Endodermal cell (in vitro differentiated cells): Measurements from ENCODE around the gene ACTL10. TPM values are rescaled to one million over a fixed set of nuclear protein-coding genes. Genes with fewer than 3 reads are reported as not detected.

Source experiments
- DNase-seq: peaks from one replicate; pipeline ENCODE4 v3.0.0-alpha.2; 2017
- H3K27ac ChIP-seq: 2 replicates; pipeline ENCODE4 v1.5.1; 2013; ENCODE audit warnings: mild to moderate bottlenecking, low read depth, low read length, moderate library complexity
- H3K27me3 ChIP-seq: 2 replicates; pipeline ENCODE4 v1.6.1; 2013; ENCODE audit warnings: mild to moderate bottlenecking, low read length, moderate library complexity; ENCODE audit not compliant: insufficient read depth, control insufficient read depth, poor library complexity, severe bottlenecking
- H3K36me3 ChIP-seq: 2 replicates; pipeline ENCODE4 v1.7.0; 2013; ENCODE audit warnings: mild to moderate bottlenecking, low read length, moderate library complexity; ENCODE audit not compliant: control insufficient read depth, insufficient read depth
- H3K4me1 ChIP-seq: one replicate; pipeline ENCODE4 v1.7.0; 2013; ENCODE audit warnings: low read length; ENCODE audit not compliant: control insufficient read depth, insufficient read depth
- H3K4me3 ChIP-seq: 2 replicates; pipeline ENCODE4 v1.5.1; 2013; ENCODE audit warnings: mild to moderate bottlenecking, low read length, moderate library complexity
- H3K9ac ChIP-seq: 2 replicates; pipeline ENCODE4 v1.6.1; 2013; ENCODE audit warnings: mild to moderate bottlenecking, low read length, moderate library complexity; ENCODE audit not compliant: poor library complexity, severe bottlenecking; ENCODE audit errors: extremely low read depth
- H3K9me3 ChIP-seq: 2 replicates; pipeline ENCODE4 v1.6.1; 2013; ENCODE audit warnings: mild to moderate bottlenecking, low read length, moderate library complexity; ENCODE audit not compliant: control insufficient read depth
- H3K27ac Mint-ChIP-seq: 2 replicates; pipeline ENCODE4 v1.8.0; 2020; ENCODE audit warnings: mixed read lengths
- H3K27me3 Mint-ChIP-seq: 2 replicates; pipeline ENCODE4 v1.8.0; 2021; ENCODE audit warnings: mild to moderate bottlenecking, mixed read lengths; ENCODE audit not compliant: insufficient read depth
- H3K36me3 Mint-ChIP-seq: 2 replicates; pipeline ENCODE4 v1.8.0; 2020; ENCODE audit warnings: low read depth, mixed read lengths
- H3K4me1 Mint-ChIP-seq: 2 replicates; pipeline ENCODE4 v1.8.0; 2020; ENCODE audit warnings: mixed read lengths
- H3K4me3 Mint-ChIP-seq: 2 replicates; pipeline ENCODE4 v1.8.0; 2020; ENCODE audit warnings: mild to moderate bottlenecking, moderate library complexity, mixed read lengths
- H3K9me3 Mint-ChIP-seq: 2 replicates; pipeline ENCODE4 v1.8.0; 2020; ENCODE audit warnings: mild to moderate bottlenecking, mixed read lengths
- CTCF ChIP-seq: fragments of 200-600 bp; sonication (generic); conservative IDR thresholded peaks from 2 replicates; pipeline ENCODE4 v1.5.0; 2021; ENCODE audit warnings: antibody characterized with exemption, mild to moderate bottlenecking
- WGBS, 2 experiments: methylation state at CpG; one replicate each; pipeline versions ENCODE4 v1.1.5 to v1.1.7; 2013; ENCODE audit warnings: missing lambda C conversion rate in 2 of 2, mixed read lengths in 1 of 2; ENCODE audit not compliant: insufficient coverage in 1 of 2, insufficient read length in 1 of 2; 5-methylcytosine and 5-hydroxymethylcytosine counted together
- total RNA-seq, 2 donors: library from RNA; stranded (reverse); fragmentation: NEBNext Ultra II Directional in 1 of 2; extraction: Animal tissue kit (Norgen Biotek cat#: 25700) in 1 of 2; gene quantifications; 2 replicates in 1 of 2; 3 replicates in 1 of 2; pipeline ENCODE4 v1.2.1, GENCODE V29; 2021

The ACTL10 gene
- total RNA-seq, 2 donors from 2014 or later: 0.42 TPM; not detected in 1

DNA sequence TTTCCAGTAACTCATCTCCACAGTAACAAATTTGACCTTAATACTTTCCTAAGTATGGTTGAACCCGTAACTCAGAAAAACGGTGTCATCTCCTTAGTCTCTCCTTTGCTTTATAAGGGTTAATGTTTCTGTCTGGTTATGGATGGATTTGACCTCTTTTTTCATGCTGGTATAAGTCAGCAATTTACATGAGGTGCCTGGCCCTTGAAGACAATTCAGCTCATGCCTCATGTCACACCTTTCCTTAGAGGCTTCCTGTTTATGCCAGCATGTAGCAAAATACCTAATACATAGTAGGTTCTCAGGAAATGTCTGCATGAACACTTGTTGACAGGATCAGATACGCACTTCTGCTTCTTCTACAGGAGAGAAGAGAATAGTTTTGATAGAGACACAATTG, 42.3 kb upstream of the ACTL10 start:
- Mint-ChIP-seq H3K27me3 (no peaks in the 10 kb centered on the region), H3K27ac (no peak overlapping the region), H3K4me3 (no peak overlapping the region), H3K36me3 (peaks cover 75% of the 10 kb centered on the region), H3K9me3 (no peaks in the 10 kb centered on the region), H3K4me1 (no peaks in the 10 kb centered on the region)
- no peak for DNase-seq
- Histone ChIP-seq H3K27ac (no peak overlapping the region), H3K27me3 (no peaks in the 10 kb centered on the region), H3K9ac (no peak overlapping the region), H3K9me3 (no peaks in the 10 kb centered on the region), H3K36me3 (peaks cover 65% of the 10 kb centered on the region), H3K4me1 (no peaks in the 10 kb centered on the region), H3K4me3 (no peak overlapping the region)
- no peak for TF ChIP-seq CTCF
- 100% methylated on average over 3 of the region's 3 CpGs; no CpG with 5 or more reads in 1 of the 2 experiments for WGBS, 2 experiments

- no peak overlapping the region for H3K4me3 Mint-ChIP-seq
- H3K4me1 ChIP-seq: no peaks in the 10 kb centered on the region
- peaks cover 76% of the 10 kb centered on the region for H3K36me3 ChIP-seq
- H3K9me3 ChIP-seq: no peaks in the 10 kb centered on the region
- H3K27ac ChIP-seq: no peak overlapping the region
- 91% methylated on average over 4 of the region's 4 CpGs for WGBS, 2 experiments
- no peaks in the 10 kb centered on the region for H3K27me3 Mint-ChIP-seq
- H3K27me3 ChIP-seq: no peaks in the 10 kb centered on the region
- no peak overlapping the region for H3K9ac ChIP-seq
- TF ChIP-seq CTCF: no peak
- H3K4me1 Mint-ChIP-seq: no peaks in the 10 kb centered on the region
- peaks cover 82% of the 10 kb centered on the region for H3K36me3 Mint-ChIP-seq
- no peaks in the 10 kb centered on the region for H3K9me3 Mint-ChIP-seq
- DNase-seq: no peak
- H3K4me3 ChIP-seq: no peak overlapping the region
- H3K27ac Mint-ChIP-seq: no peak overlapping the region
Measured at GRCh38 chr20:33626190-33626589, 40.6 kb upstream of the ACTL10 start.

DNA sequence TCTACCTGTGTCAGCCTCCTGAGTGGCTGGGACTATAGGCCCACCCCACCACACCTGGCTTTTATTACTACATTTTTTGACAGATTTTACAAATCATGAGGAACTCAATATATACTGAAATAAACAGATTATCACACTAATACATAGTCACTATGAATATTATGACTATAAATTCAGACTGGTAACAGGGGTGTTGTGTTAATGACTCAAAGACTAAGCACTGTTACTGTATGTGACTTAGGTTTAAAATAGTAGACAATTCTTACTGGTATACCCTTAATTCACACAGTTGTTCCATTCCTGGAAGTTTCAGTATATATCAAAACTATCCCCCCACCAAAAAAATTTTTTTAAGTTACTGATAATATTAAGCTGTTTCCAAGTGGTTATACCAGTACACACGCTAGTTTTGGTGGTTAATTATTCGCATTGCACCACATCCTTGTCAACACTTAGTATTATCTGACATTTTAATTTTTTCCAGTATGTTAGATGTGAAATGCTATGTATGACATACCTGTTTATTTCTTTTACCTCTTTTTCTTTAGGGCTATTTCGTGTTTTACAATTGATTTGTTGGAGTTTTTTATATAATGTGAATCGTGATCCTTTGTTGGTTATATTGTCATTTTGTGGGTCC, 39.0 kb upstream of the ACTL10 start:
- Histone ChIP-seq H3K4me1 (no peaks in the 10 kb centered on the region), H3K36me3 (peaks cover 77% of the 10 kb centered on the region), H3K27ac (no peak overlapping the region), H3K9me3 (no peaks in the 10 kb centered on the region), H3K27me3 (no peaks in the 10 kb centered on the region), H3K4me3 (no peak overlapping the region), H3K9ac (no peak overlapping the region)
- Mint-ChIP-seq H3K4me3 (no peak overlapping the region), H3K27me3 (no peaks in the 10 kb centered on the region), H3K4me1 (no peaks in the 10 kb centered on the region), H3K36me3 (peaks cover 93% of the 10 kb centered on the region), H3K27ac (no peak overlapping the region), H3K9me3 (no peaks in the 10 kb centered on the region)
- DNase-seq: no peak
- TF ChIP-seq CTCF: no peak
- WGBS, 2 experiments: 100% methylated on average over 4 of the region's 4 CpGs; no CpG with 5 or more reads in 1 of the 2 experiments
